Stomach (tissue), 9 donors: ENCODE data around the gene C5orf63. TPM values are rescaled to one million over a fixed set of nuclear protein-coding genes. Genes with fewer than 3 reads are reported as not detected.
"Not testable (repeated sequence)": the region's sequence is repeated elsewhere in the genome, so short reads cannot be mapped to it uniquely, and the experiment has no call there.

Experiments used
- DNase-seq, 2 donors: peaks; one replicate each; pipeline versions ENCODE4 v3.0.0 to v3.0.0-alpha.2; 2013 to 2019
- H3K27ac ChIP-seq, 5 donors: fragments of 200-600 bp in 4 of 5; sonication (generic) in 4 of 5; one replicate each; pipeline ENCODE4 v1.5.1; 2013 to 2019; ENCODE audit warnings: mild to moderate bottlenecking in 1 of 5, moderate library complexity in 1 of 5
- H3K27me3 ChIP-seq, 3 donors: fragments of 200-600 bp; sonication (generic); one replicate each; pipeline ENCODE4 v1.5.1; 2017 to 2019; ENCODE audit warnings: mixed run types in 1 of 3
- H3K36me3 ChIP-seq, 4 donors: fragments of 200-600 bp; sonication (generic); 1 replicate in 3 of 4; 2 replicates in 1 of 4; pipeline ENCODE4 v1.5.1; 2016 to 2019
- H3K4me1 ChIP-seq, 4 donors: fragments of 200-600 bp; sonication (generic); one replicate each; pipeline ENCODE4 v1.5.1; 2016 to 2019
- H3K4me3 ChIP-seq, 4 donors: fragments of 200-600 bp; sonication (generic) in 3 of 4; one replicate each; pipeline ENCODE4 v1.5.1; 2016 to 2019; ENCODE audit warnings: mild to moderate bottlenecking in 1 of 4
- H3K9me3 ChIP-seq, 4 donors: fragments of 200-600 bp; sonication (generic); one replicate each; pipeline ENCODE4 v1.5.1; 2016 to 2019
- CTCF ChIP-seq, 7 experiments: fragments of 450-650 bp in 4 of 7; fragments of 200-600 bp in 3 of 7; sonication (generic) in 3 of 7; IDR thresholded peaks; one replicate each; pipeline ENCODE4 v1.5.1; 2016 to 2019; ENCODE audit warnings: antibody characterized with exemption in 7 of 7, control low read depth in 2 of 7, mild to moderate bottlenecking in 1 of 7
- EP300 ChIP-seq: sonication (generic); formaldehyde crosslinking; IDR thresholded peaks from one replicate; pipeline ENCODE4 v1.6.1; 2017; ENCODE audit warnings: antibody characterized with exemption
- POLR2A ChIP-seq, 4 donors: fragments of 450-650 bp; IDR thresholded peaks; one replicate each; pipeline ENCODE4 v1.6.1; 2016; ENCODE audit warnings: antibody characterized with exemption in 4 of 4, control low read depth in 2 of 4, mild to moderate bottlenecking in 1 of 4, moderate library complexity in 1 of 4
- POLR2AphosphoS5 ChIP-seq, 3 donors: sonication (generic); formaldehyde crosslinking; IDR thresholded peaks; one replicate each; pipeline ENCODE4 v1.6.1; 2016; ENCODE audit warnings: antibody characterized with exemption in 3 of 3
- WGBS, 5 donors: extraction: QIAGEN DNeasy Blood & Tissue Kit in 3 of 5; methylation state at CpG; one replicate each; pipeline versions ENCODE4 v1.1.5 to v1.1.7; 2013 to 2018; 5-methylcytosine and 5-hydroxymethylcytosine counted together
- intact Hi-C: fragments of 100-400 bp; cut with DNase I; formaldehyde crosslinking; loops from one replicate; pipeline ENCODE4 v1.15.1; 2023; ENCODE audit warnings: low total_unique reads
- polyA plus RNA-seq, 3 donors: library from polyadenylated mRNA; stranded (reverse); fragments of 200-250 nt; gene quantifications; one replicate each; pipeline ENCODE4 v1.2.3, GENCODE V29; 2013
- total RNA-seq, 5 donors: library from RNA; depleted of rRNA; stranded (reverse); fragments of >200 nt; gene quantifications; one replicate each; pipeline versions ENCODE4 v1.1.0 to v1.2.3, GENCODE V29; 2014 to 2016
- donor health status: healthy with polysubstance abuse.
- donor health status: Bipolar disorder and iron deficiency.
- donor health status: healthy.

The C5orf63 gene
- total and polyA plus RNA-seq, 8 donors: 0.45 to 16.8 (median 5.0) TPM

GRCh38 chr5:127027539-127027938 is 45.8 kb downstream of the C5orf63 start:
- no peaks in the 10 kb centered on the region for H3K36me3 ChIP-seq
- TF ChIP-seq EP300: no peak
- TF ChIP-seq POLR2A (IDR thresholded peaks at IDR 0.05): no peak
- no peak for TF ChIP-seq CTCF (IDR thresholded peaks at IDR 0.05)
- TF ChIP-seq POLR2AphosphoS5 (IDR thresholded peaks at IDR 0.05): no peak
- intact Hi-C loops: no loop called here
- H3K9me3 ChIP-seq: no peaks in the 10 kb centered on the region
- no peak for DNase-seq
- H3K27me3 ChIP-seq: peaks cover 0 to 13% (median 5%) of the 10 kb centered on the region in 3 donors
- peaks cover 8 to 24% (median 16%) of the 10 kb centered on the region in 4 donors for H3K4me1 ChIP-seq
- no peak overlapping the region for H3K27ac ChIP-seq
- no peak overlapping the region for H3K4me3 ChIP-seq
- 96 to 100% (median 98%) methylated on average over 1 of the region's 1 CpG for WGBS, 5 donors

- intact Hi-C loops: no loop called here
- no peaks in the 10 kb centered on the region for H3K9me3 ChIP-seq
- no peaks in the 10 kb centered on the region for H3K36me3 ChIP-seq
- no peaks in the 10 kb centered on the region for H3K27me3 ChIP-seq
- TF ChIP-seq CTCF (IDR thresholded peaks at IDR 0.05) (no peak), POLR2AphosphoS5 (IDR thresholded peaks at IDR 0.05) (no peak), EP300 (no peak)
- H3K4me3 ChIP-seq: no peak overlapping the region
- WGBS, 5 donors: 90 to 96% (median 93%) methylated on average over 2 of the region's 2 CpGs
- H3K27ac ChIP-seq: no peak overlapping the region
- DNase-seq: no peak
- peaks cover 3 to 19% (median 10%) of the 10 kb centered on the region in 4 donors for H3K4me1 ChIP-seq
Observed at GRCh38 chr5:127026166-127026565, 47.1 kb downstream of the C5orf63 start.

- intact Hi-C loops: no loop called here
- no peak for DNase-seq
- H3K27me3 ChIP-seq: no peaks in the 10 kb centered on the region
- H3K4me3 ChIP-seq: no peak overlapping the region
- no peak for TF ChIP-seq POLR2A (IDR thresholded peaks at IDR 0.05)
- no peak for TF ChIP-seq CTCF (IDR thresholded peaks at IDR 0.05)
- H3K4me1 ChIP-seq: peaks cover 0 to 15% (median 6%) of the 10 kb centered on the region in 4 donors
- no peaks in the 10 kb centered on the region for H3K9me3 ChIP-seq
- no peak overlapping the region for H3K27ac ChIP-seq
- 80 to 85% (median 84%) methylated on average over 1 of the region's 1 CpG for WGBS, 5 donors
- no peaks in the 10 kb centered on the region for H3K36me3 ChIP-seq
Observed at GRCh38 chr5:127025467-127025866, 47.8 kb downstream of the C5orf63 start.

- TF ChIP-seq CTCF (IDR thresholded peaks at IDR 0.05) (no peak), POLR2A (IDR thresholded peaks at IDR 0.05) (no peak), POLR2AphosphoS5 (IDR thresholded peaks at IDR 0.05) (no peak), EP300 (no peak)
- intact Hi-C loops: no loop called here
- no peaks in the 10 kb centered on the region for H3K36me3 ChIP-seq
- WGBS, 5 donors: 69 to 85% (median 80%) methylated on average over 4 of the region's 4 CpGs
- no peaks in the 10 kb centered on the region for H3K9me3 ChIP-seq
- H3K27ac ChIP-seq: no peak overlapping the region
- H3K4me1 ChIP-seq: peaks cover 0 to 14% (median 6%) of the 10 kb centered on the region in 4 donors
- no peak for DNase-seq
- H3K4me3 ChIP-seq: no peak overlapping the region
- H3K27me3 ChIP-seq: no peaks in the 10 kb centered on the region
Observed at GRCh38 chr5:127024821-127025220, 48.5 kb downstream of the C5orf63 start.

- intact Hi-C loops, H3K4me1 ChIP-seq, H3K27ac ChIP-seq, H3K36me3 ChIP-seq, H3K4me3 ChIP-seq, DNase-seq, H3K9me3 ChIP-seq, H3K27me3 ChIP-seq: not testable (repeated sequence)
- 95 to 98% (median 97%) methylated on average over 7 of the region's 7 CpGs for WGBS, 5 donors
Observed at GRCh38 chr5:127023552-127024191, 49.6 kb downstream of the C5orf63 start.
